ENCODE measurements around the gene PTPRM. TPM values are rescaled to one million over a fixed set of nuclear protein-coding genes. Genes with fewer than 3 reads are reported as not detected.
"Not testable (repeated sequence)": the region's sequence is repeated elsewhere in the genome, so short reads cannot be mapped to it uniquely, and the experiment has no call there.

PTPRM gene
- total RNA-seq, 2 donors from 2014 or later, result 80.1 to 106 TPM

GRCh38 chr18:7733642-7734041, 166.5 kb downstream of the PTPRM start:
- Histone ChIP-seq H3K36me3 (no peaks in the 10 kb centered on the region), H3K4me1 (no peaks in the 10 kb centered on the region), H3K27me3 (no peaks in the 10 kb centered on the region), H3K27ac (no peak overlapping the region), H3K9me3 (peaks cover 0 to 7% of the 10 kb centered on the region in 2 donors), H3K4me3 (no peak overlapping the region)
- no peak for DNase-seq (ENCODE audit: low spot score)
- no peak for TF ChIP-seq CTCF (IDR thresholded peaks at IDR 0.05)

GRCh38 chr18:7735196-7735595, 168.1 kb downstream of the PTPRM start:
- Histone ChIP-seq H3K27ac (peak overlapping the region in 1 of 2 donors; percentile 18), H3K36me3 (no peaks in the 10 kb centered on the region), H3K4me3 (no peak overlapping the region), H3K4me1 (peaks cover 0 to 7% of the 10 kb centered on the region in 2 donors), H3K9me3 (peaks cover 0 to 7% of the 10 kb centered on the region in 2 donors), H3K27me3 (no peaks in the 10 kb centered on the region)
- TF ChIP-seq CTCF (IDR thresholded peaks at IDR 0.05), result peak in 1 of 2 donors; percentile 52
- DNase-seq (ENCODE audit: low spot score), result no peak

- peaks cover 0 to 8% of the 10 kb centered on the region in 2 donors for H3K4me1 ChIP-seq
Measured at GRCh38 chr18:7735626-7736175, 168.6 kb downstream of the PTPRM start.

GRCh38 chr18:7736526-7736925, 169.4 kb downstream of the PTPRM start:
- H3K4me3 ChIP-seq; H3K36me3 ChIP-seq; DNase-seq (ENCODE audit: low spot score); H3K9me3 ChIP-seq; H3K27ac ChIP-seq; H3K27me3 ChIP-seq: not testable (repeated sequence)
- peaks cover 0 to 14% of the 10 kb centered on the region in 2 donors for H3K4me1 ChIP-seq

More at GRCh38 chr18:7735626-7736175, 168.6 kb downstream of the PTPRM start:
- Histone ChIP-seq H3K9me3 (peaks cover 0 to 7% of the 10 kb centered on the region in 2 donors), H3K27me3 (no peaks in the 10 kb centered on the region), H3K4me3 (no peak overlapping the region), H3K27ac (peak overlapping the region in 1 of 2 donors; percentile 18), H3K36me3 (no peaks in the 10 kb centered on the region)
- TF ChIP-seq CTCF (IDR thresholded peaks at IDR 0.05), result no peak
- no peak for DNase-seq (ENCODE audit: low spot score)

GRCh38 chr18:7737550-7737949, 170.4 kb downstream of the PTPRM start:
- H3K9me3 ChIP-seq, result peaks cover 0 to 6% of the 10 kb centered on the region in 2 donors
- no peak overlapping the region for H3K27ac ChIP-seq
- H3K4me1 ChIP-seq, result peaks cover 0 to 22% of the 10 kb centered on the region in 2 donors
- H3K36me3 ChIP-seq, result no peaks in the 10 kb centered on the region
- H3K27me3 ChIP-seq, result no peaks in the 10 kb centered on the region
- no peak for DNase-seq (ENCODE audit: low spot score)
- no peak overlapping the region for H3K4me3 ChIP-seq
- no peak for TF ChIP-seq CTCF (IDR thresholded peaks at IDR 0.05)

GRCh38 chr18:7740821-7741220, 173.7 kb downstream of the PTPRM start:
- Histone ChIP-seq H3K27me3 (no peaks in the 10 kb centered on the region), H3K4me3 (no peak overlapping the region), H3K9me3 (peaks cover 0 to 6% of the 10 kb centered on the region in 2 donors), H3K36me3 (no peaks in the 10 kb centered on the region), H3K27ac (no peak overlapping the region), H3K4me1 (peaks cover 0 to 28% of the 10 kb centered on the region in 2 donors)
- DNase-seq (ENCODE audit: low spot score), result no peak
- no peak for TF ChIP-seq CTCF (IDR thresholded peaks at IDR 0.05)

All from right atrium auricular region (tissue), 2 donors.